Upper lobe of right lung (tissue), 1 donor: ENCODE measurements around the gene KLF18. TPM values are rescaled to one million over a fixed set of nuclear protein-coding genes. Genes with fewer than 3 reads are reported as not detected.
"Not testable (repeated sequence)": the region's sequence is repeated elsewhere in the genome, so short reads cannot be mapped to it uniquely, and the experiment has no call there.

Source experiments
- ATAC-seq: fragments of 200-7000 bp; cut with Tn5 transposase; one replicate; pipeline ENCODE4 v1.9.1; 2020; ENCODE audit warnings: mild to moderate bottlenecking, moderate library complexity
- DNase-seq: peaks from one replicate; pipeline ENCODE4 v3.0.0-alpha.2; 2020
- H3K27ac ChIP-seq: fragments of 200-600 bp; one replicate; pipeline ENCODE4 v1.8.0; 2022
- H3K27me3 ChIP-seq: fragments of 200-600 bp; one replicate; pipeline ENCODE4 v1.8.0; 2022; ENCODE audit warnings: mild to moderate bottlenecking
- H3K36me3 ChIP-seq: fragments of 200-600 bp; one replicate; pipeline ENCODE4 v1.8.0; 2022
- H3K4me1 ChIP-seq: fragments of 200-600 bp; one replicate; pipeline ENCODE4 v1.8.0; 2022
- H3K4me3 ChIP-seq: fragments of 200-600 bp; one replicate; pipeline ENCODE4 v1.8.0; 2022; ENCODE audit warnings: mild to moderate bottlenecking
- H3K9me3 ChIP-seq: fragments of 200-600 bp; one replicate; pipeline ENCODE4 v1.8.0; 2022
- intact Hi-C: fragments of 100-400 bp; cut with DNase I; formaldehyde crosslinking; loops from one replicate; pipeline ENCODE4 v1.11.0; 2022
- total RNA-seq: library from RNA; stranded (reverse); fragmentation: NEBNext Ultra II Directional; extraction: Animal tissue kit (Norgen Biotek cat#: 25700); gene quantifications from one replicate; pipeline ENCODE4 v1.2.1, GENCODE V29; 2021
- TF ChIP-seq, protein P1 (sequence below): fragments of 200-600 bp; IDR thresholded peaks from one replicate; pipeline ENCODE4 v1.8.0; 2022; ENCODE audit warnings: antibody characterized with exemption
- donor health status: DM: no; HTN: yes; CAD: no; lungs with severe emphysema.

KLF18 gene
- total RNA-seq, 1 donor from 2014 or later = not detected

DNA sequence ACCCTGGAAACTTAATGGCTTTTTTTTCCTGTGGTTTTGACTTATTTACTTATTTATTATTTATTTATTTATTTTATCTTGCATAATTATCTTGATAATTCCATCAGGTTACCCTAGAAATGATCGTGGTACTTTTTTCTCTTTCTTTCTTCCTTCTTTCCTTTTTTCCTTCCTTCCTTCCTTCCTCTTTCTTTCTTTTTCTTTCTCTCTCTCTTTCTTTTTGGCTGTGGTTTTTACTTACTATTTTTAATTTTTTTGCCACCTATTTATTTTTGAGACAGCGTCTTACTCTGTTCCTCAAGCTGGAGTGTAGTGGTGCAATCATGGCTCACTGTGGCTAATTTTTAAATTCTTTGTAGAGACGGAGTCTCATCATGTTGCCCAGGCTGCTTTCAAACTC, 6.2 kb upstream of the KLF18 start:
- Histone ChIP-seq H3K9me3 (peaks cover 15% of the 10 kb centered on the region), H3K36me3 (no peaks in the 10 kb centered on the region), H3K4me3 (no peak overlapping the region), H3K27ac (no peak overlapping the region), H3K4me1 (no peaks in the 10 kb centered on the region), H3K27me3 (no peaks in the 10 kb centered on the region)
- no peak for ATAC-seq
- intact Hi-C loops = no loop called here
- DNase-seq = no peak
- TF ChIP-seq, protein P1, sequence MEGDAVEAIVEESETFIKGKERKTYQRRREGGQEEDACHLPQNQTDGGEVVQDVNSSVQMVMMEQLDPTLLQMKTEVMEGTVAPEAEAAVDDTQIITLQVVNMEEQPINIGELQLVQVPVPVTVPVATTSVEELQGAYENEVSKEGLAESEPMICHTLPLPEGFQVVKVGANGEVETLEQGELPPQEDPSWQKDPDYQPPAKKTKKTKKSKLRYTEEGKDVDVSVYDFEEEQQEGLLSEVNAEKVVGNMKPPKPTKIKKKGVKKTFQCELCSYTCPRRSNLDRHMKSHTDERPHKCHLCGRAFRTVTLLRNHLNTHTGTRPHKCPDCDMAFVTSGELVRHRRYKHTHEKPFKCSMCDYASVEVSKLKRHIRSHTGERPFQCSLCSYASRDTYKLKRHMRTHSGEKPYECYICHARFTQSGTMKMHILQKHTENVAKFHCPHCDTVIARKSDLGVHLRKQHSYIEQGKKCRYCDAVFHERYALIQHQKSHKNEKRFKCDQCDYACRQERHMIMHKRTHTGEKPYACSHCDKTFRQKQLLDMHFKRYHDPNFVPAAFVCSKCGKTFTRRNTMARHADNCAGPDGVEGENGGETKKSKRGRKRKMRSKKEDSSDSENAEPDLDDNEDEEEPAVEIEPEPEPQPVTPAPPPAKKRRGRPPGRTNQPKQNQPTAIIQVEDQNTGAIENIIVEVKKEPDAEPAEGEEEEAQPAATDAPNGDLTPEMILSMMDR = no peak

DNA sequence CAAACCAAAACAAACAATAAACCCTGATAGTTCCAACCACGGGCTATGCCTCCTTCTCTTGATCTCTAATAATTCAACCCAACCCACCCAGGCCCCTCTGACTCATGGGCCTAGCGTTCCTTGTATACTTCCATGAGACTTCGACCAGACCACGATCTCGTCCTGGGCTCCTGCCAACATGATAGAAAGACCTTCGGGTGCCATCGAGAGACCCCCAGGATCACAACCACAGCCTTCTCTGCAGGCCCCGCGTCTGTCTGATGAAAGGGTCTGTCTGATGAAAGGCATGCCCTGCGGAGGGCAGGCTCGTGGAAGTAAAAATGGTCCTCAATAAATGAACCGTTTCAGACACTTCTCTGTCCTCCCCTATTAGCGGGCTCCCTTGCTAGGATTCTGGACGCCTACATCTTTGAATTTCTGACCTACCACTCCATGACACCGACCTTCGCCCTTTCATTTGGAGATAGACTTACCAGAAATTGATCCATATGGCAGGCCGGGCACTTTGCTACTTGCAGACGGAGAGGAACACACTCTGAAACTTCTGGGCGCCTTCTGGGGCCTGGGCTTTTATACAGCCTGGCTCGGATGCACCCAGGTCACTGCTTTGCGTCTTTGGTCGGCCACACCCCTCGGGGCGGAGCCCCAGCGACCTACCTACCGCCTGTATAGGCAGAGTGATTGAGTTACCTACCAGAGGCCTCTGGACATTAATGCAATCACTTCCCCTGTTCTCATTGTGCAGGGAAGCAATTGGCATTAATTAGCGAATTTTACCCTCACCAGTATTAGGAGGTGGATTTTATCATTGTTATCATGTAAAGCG, 5.3 kb upstream of the KLF18 start:
- TF ChIP-seq, protein P1 = no peak
- Histone ChIP-seq H3K4me1 (no peaks in the 10 kb centered on the region), H3K9me3 (peaks cover 15% of the 10 kb centered on the region), H3K27me3 (no peaks in the 10 kb centered on the region), H3K36me3 (no peaks in the 10 kb centered on the region), H3K27ac (no peak overlapping the region), H3K4me3 (no peak overlapping the region)
- DNase-seq (no peak), ATAC-seq (no peak)
- intact Hi-C loops = no loop called here

DNA sequence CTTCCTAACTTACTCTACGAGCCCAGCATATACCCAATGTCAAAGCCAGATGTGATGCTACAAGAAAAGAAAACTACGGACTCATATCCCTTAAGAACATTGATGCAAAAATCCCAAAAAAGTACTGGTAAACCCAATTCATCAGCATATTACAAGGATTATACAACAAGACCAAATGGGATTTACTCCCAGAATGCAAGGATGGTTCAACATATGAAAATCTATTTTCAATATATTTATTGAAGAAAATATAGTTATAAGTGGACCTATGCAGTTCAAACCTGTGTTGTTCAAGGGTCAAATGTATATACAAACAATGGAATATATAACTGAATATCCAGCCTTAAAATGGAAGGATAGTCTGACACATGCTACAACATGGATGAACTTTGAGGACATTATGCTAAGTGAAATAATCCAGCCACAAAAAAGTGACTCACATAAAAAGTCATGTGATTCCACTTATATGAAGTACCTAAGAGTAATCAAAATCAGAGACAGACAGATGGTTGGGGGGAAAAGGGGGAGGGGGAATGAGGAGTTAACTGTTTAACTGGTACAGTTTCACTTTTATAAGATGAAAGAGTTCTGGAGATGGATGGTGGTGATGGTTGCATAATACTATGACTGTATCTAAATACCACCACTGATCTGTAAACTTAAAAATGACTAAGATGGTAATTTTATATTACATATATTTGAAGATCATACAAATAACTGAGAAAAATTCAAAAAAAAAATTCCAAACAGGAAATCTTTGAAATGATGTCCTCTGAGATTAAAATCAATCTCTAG, 3.7 kb upstream of the KLF18 start:
- no peak for DNase-seq
- Histone ChIP-seq H3K9me3 (peaks cover 15% of the 10 kb centered on the region), H3K27me3 (no peaks in the 10 kb centered on the region), H3K27ac (no peak overlapping the region), H3K4me3 (no peak overlapping the region), H3K4me1 (no peaks in the 10 kb centered on the region), H3K36me3 (no peaks in the 10 kb centered on the region)
- TF ChIP-seq, protein P1 = no peak
- intact Hi-C loops = no loop called here
- ATAC-seq = no peak

DNA sequence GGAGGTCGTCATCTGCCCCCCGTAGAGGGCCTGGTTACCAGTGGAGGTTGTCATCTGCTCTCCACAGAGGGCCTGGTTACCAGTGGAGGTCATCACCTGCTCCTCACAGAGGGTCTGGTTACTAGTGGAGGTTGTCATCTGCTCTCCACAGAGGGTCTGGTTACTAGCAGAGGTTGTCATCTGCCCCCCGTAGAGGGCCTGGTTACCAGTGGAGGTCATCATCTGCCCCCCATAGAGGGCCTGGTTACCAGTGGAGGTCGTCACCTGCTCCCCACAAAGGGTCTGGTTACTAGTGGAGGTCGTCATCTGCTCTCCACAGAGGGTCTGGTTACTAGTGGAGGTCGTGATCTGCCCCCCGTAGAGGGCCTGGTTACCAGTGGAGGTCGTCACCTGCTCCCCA, 1.9 kb downstream of the KLF18 start:
- H3K27ac ChIP-seq, H3K36me3 ChIP-seq, DNase-seq, H3K27me3 ChIP-seq, H3K4me1 ChIP-seq, H3K9me3 ChIP-seq, intact Hi-C loops, ATAC-seq, H3K4me3 ChIP-seq: not testable (repeated sequence)

DNA sequence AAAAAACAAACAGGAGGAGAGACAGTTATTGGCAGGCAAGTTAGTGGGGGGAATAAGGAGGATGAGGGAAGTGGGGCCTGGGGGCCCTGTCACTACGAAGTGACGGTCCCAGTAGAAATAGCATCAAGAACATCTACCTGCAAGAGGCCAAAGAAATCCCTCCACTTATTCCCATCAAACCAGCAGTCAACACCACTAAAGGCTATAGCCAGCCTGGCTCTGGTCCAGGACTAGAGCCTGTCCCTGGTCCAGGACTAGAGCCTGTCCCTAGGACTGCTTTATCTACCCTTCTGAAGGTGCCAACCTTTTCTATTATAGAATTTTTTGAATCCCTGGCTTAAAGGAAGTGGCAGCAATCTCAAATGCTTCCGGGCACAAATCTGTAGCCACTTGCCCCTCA, 3.2 kb downstream of the KLF18 start:
- TF ChIP-seq, protein P1 = no peak

DNA sequence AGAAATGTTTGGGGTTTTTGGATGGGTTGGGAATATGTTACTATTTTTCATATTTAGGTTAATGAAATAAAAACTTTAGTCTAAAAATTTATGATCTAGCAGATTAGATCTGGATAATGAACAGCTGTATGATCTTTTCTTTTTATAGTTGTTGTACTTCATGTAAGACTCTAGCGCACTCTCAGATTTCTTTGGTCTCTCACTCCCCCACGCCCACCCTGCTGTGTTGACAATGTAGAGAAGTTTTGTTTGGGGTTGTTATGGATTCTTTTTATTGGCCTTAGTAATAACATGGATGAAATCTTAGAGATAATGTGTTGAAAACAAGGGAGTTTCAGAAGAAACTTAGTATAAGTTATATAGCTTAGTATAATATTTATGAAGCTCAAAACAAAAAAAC, 5.5 kb downstream of the KLF18 start:
- Histone ChIP-seq H3K27ac (no peak overlapping the region), H3K27me3 (no peaks in the 10 kb centered on the region), H3K9me3 (no peaks in the 10 kb centered on the region), H3K4me3 (no peak overlapping the region), H3K36me3 (no peaks in the 10 kb centered on the region), H3K4me1 (no peaks in the 10 kb centered on the region)
- DNase-seq (no peak), ATAC-seq (no peak)
- TF ChIP-seq, protein P1 = no peak
- intact Hi-C loops = no loop called here

More for the DNA sequence above, 3.2 kb downstream of the KLF18 start:
- DNase-seq = no peak
- Histone ChIP-seq H3K4me3 (no peak overlapping the region), H3K9me3 (no peaks in the 10 kb centered on the region), H3K36me3 (no peaks in the 10 kb centered on the region), H3K27ac (no peak overlapping the region), H3K4me1 (no peaks in the 10 kb centered on the region), H3K27me3 (no peaks in the 10 kb centered on the region)
- ATAC-seq = no peak
- intact Hi-C loops = no loop called here
